AG20443 (cell line): ENCODE data around the gene KLHL10.

Experiments
- DNase-seq: peaks from one replicate; pipeline ENCODE4 v3.0.0; 2012; ENCODE audit warnings: low spot score, mixed read lengths

KLHL10 gene

DNA sequence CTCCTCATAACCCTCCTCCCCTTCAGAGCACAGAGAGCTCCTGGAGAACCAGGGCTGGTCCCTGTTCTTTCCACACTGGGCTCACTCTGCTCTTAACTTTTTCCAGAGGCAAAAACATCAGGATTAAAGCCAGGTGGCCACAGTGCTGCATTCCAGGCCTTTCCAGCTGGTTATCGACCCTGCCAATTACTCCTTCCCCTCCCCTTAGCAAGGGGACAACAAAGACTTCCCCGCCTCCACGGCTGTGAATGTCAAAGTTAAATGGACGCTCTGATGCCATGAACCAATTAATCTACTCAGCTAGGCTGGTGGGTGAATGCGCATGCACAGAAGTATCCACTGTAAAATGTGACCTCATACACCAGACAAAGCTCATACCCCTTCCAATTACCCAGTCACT, 58.0 kb downstream of the KLHL10 start:
- peak; percentile 49 for DNase-seq

- no peak for DNase-seq
These were observed 59.1 kb downstream of the KLHL10 start for GRCh38 chr17:41896726-41897125.
